Type B pancreatic cell (in vitro differentiated cells): ENCODE data around the gene TMEM121B. TPM values are rescaled to one million over a fixed set of nuclear protein-coding genes. Genes with fewer than 3 reads are reported as not detected.

Experiments
- DNase-seq: peaks from one replicate; pipeline ENCODE4 v3.0.0; 2021; ENCODE audit warnings: mixed read lengths; ENCODE audit not compliant: unreplicated experiment; ENCODE audit errors: extremely low spot score
- H3K27ac Mint-ChIP-seq: 2 replicates; pipeline ENCODE4 v1.8.0; 2021; ENCODE audit warnings: mild to moderate bottlenecking, mixed read lengths
- H3K27me3 Mint-ChIP-seq: 2 replicates; pipeline ENCODE4 v1.8.0; 2021; ENCODE audit warnings: mixed read lengths
- H3K36me3 Mint-ChIP-seq: 2 replicates; pipeline ENCODE4 v1.8.0; 2021; ENCODE audit warnings: mixed read lengths
- H3K4me1 Mint-ChIP-seq: one replicate; pipeline ENCODE4 v1.8.0; 2021; ENCODE audit warnings: mixed read lengths; ENCODE audit not compliant: unreplicated experiment
- H3K4me3 Mint-ChIP-seq: 2 replicates; pipeline ENCODE4 v1.8.0; 2021; ENCODE audit warnings: mild to moderate bottlenecking, mixed read lengths
- H3K9me3 Mint-ChIP-seq: 2 replicates; pipeline ENCODE4 v1.8.0; 2021; ENCODE audit warnings: mixed read lengths
- total RNA-seq: library from RNA; stranded (reverse); gene quantifications from 2 replicates; pipeline ENCODE4 v1.2.1, GENCODE V29; 2021; ENCODE audit warnings: low replicate concordance
- TF ChIP-seq, protein P1 (sequence below): fragments of 200-600 bp; sonication (generic); conservative IDR thresholded peaks from 2 replicates; pipeline ENCODE4 v1.5.0; 2021; ENCODE audit warnings: antibody characterized with exemption, mild to moderate bottlenecking

Gene TMEM121B
- total RNA-seq, 1 donor from 2014 or later = 2.9 TPM

DNA sequence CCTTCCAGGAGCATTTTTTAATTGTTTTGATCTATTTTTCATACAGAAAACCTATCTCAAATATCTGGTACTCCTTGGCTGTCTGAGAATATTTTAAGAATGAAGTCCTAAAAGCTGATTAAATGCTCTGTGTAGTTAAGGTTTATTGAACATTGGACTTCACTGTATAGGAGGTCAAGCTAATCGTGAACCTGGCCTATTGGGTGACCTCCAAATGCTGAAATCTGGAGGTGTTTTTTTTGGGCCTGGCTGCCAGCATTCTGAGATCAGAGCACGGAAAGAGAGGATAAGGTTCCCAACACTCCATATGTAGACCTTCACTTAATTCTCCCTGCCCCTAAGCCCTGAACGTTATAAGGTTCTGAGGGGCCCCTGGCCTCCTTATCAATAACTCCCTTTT, 28.1 kb downstream of the TMEM121B start:
- Mint-ChIP-seq H3K9me3 (no peaks in the 10 kb centered on the region), H3K27me3 (no peaks in the 10 kb centered on the region), H3K36me3 (no peaks in the 10 kb centered on the region), H3K4me1 (no peaks in the 10 kb centered on the region), H3K4me3 (no peak overlapping the region), H3K27ac (no peak overlapping the region)
- DNase-seq = no peak
- TF ChIP-seq, protein P1, sequence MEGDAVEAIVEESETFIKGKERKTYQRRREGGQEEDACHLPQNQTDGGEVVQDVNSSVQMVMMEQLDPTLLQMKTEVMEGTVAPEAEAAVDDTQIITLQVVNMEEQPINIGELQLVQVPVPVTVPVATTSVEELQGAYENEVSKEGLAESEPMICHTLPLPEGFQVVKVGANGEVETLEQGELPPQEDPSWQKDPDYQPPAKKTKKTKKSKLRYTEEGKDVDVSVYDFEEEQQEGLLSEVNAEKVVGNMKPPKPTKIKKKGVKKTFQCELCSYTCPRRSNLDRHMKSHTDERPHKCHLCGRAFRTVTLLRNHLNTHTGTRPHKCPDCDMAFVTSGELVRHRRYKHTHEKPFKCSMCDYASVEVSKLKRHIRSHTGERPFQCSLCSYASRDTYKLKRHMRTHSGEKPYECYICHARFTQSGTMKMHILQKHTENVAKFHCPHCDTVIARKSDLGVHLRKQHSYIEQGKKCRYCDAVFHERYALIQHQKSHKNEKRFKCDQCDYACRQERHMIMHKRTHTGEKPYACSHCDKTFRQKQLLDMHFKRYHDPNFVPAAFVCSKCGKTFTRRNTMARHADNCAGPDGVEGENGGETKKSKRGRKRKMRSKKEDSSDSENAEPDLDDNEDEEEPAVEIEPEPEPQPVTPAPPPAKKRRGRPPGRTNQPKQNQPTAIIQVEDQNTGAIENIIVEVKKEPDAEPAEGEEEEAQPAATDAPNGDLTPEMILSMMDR = no peak

DNA sequence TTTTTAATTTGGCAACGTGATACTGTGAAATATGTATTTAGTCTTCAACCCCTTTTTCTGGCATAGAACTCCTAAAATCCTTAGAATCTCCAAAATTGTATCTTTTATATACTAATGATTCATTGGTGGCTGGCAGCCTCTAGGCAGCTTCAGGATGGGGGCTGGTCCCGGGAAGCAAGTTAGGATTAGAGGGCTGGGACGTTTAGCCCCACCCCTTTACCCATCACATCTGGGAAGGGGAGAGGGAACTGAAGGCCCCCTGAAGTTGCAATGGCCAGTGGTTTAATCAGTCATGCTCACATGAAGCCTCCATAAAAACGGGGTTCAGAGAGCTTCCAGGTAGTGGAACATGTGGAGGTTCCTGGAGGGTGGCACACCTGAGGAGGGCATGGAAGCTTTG, 29.3 kb downstream of the TMEM121B start:
- Mint-ChIP-seq H3K9me3 (no peaks in the 10 kb centered on the region), H3K27ac (no peak overlapping the region), H3K4me3 (no peak overlapping the region), H3K36me3 (no peaks in the 10 kb centered on the region), H3K27me3 (peaks cover 6% of the 10 kb centered on the region), H3K4me1 (no peaks in the 10 kb centered on the region)
- DNase-seq = no peak
- TF ChIP-seq, protein P1 = no peak

DNA sequence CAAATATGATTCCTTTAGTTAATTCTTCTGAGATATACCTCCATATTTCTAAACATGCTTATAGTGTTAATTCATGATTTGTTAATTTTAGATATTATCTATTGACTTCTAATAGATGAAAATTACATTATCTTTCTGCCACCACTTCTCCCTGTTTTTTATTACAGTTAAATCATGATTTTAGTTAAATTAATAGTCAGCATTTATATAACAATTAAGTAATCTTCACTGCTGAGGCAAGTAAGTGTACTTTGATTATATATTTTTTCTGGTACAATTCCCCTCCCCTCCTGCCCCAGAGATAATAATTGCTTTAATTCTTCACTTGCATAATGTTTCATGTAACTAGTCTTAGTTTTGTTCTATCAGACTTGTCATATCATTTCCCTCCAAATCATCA, 30.6 kb downstream of the TMEM121B start:
- TF ChIP-seq, protein P1 = no peak
- Mint-ChIP-seq H3K36me3 (no peaks in the 10 kb centered on the region), H3K27me3 (peaks cover 16% of the 10 kb centered on the region), H3K27ac (no peak overlapping the region), H3K4me3 (no peak overlapping the region), H3K4me1 (no peaks in the 10 kb centered on the region), H3K9me3 (no peaks in the 10 kb centered on the region)
- no peak for DNase-seq

DNA sequence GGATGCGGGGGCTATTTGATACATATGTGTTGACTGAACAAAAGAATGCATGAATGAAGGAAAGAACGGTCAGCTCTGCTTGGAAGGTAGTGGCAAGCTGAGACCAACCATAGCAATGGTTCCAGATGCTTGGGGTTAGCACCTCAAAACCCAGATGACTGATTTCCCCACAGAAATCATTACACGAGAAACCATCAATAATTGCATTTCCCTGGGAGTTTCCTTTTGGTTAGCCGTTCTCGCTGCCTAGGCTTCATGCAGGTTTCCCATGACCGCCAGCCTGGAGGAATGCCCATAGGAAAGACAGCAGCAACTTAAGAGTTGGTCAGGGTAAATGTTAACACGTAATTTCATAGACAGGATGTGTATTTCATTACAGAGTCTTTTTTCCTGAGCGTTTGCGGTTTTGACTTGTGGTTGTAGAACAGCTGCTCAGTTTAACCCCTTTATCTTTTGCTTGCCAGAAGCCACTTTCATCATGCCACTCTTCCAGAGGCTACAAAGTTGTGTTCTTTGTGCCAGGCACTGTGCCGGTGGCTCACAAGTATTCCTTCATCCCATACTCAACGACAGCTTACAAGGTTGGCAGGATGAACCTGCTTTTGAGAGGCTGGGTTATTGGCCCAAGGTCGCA, 33.5 kb downstream of the TMEM121B start:
- no peaks in the 10 kb centered on the region for H3K4me1 Mint-ChIP-seq
- H3K9me3 Mint-ChIP-seq = no peaks in the 10 kb centered on the region
- no peaks in the 10 kb centered on the region for H3K36me3 Mint-ChIP-seq
- DNase-seq = no peak
- peaks cover 26% of the 10 kb centered on the region for H3K27me3 Mint-ChIP-seq
- H3K27ac Mint-ChIP-seq = no peak overlapping the region
- H3K4me3 Mint-ChIP-seq = no peak overlapping the region
- TF ChIP-seq, protein P1 = no peak

DNA sequence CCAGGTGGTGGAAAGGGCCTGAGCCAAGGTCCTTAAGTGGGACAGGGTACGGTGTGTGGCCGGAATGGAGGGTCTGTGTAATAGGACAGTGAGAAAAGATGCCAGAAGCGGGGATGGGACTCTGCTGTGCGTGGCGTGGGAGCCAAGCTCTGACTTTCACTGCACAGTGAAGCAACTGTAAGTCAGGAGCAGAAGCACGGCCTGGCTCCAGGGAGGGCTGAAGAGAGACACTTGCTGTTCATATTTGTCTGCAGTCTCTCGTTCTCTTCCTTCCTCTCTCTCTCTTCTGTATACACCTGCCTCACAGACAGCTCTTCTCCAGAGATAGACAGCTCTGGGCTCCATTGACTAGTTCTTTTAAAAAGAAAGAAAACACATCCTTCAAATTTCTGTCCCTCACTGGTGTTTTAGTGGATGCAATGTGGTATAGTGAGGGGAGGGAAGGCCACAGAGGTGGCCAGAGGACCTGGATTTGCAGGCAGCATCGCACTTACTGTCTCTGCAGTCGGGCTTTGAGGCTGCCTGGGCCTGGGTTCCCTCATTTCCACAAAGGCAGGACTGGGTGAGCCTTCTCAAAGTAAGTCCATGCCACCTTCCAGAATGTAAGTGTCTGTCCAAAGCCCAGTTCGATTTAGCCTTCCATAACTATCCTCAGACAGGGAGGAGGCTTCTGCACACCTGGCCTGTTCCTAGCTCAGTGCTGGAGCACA, 34.2 kb downstream of the TMEM121B start:
- Mint-ChIP-seq H3K9me3 (no peaks in the 10 kb centered on the region), H3K36me3 (no peaks in the 10 kb centered on the region), H3K4me1 (no peaks in the 10 kb centered on the region), H3K27ac (no peak overlapping the region), H3K4me3 (peak overlapping the region; percentile 88), H3K27me3 (peaks cover 26% of the 10 kb centered on the region)
- TF ChIP-seq, protein P1 = no peak
- DNase-seq = no peak
